K562 (cell line): ENCODE measurements around the gene IL4I1. TPM values are rescaled to one million over a fixed set of nuclear protein-coding genes. Genes with fewer than 3 reads are reported as not detected.

Experiments
- ATAC-seq: fragments of 200-7000 bp; cut with Tn5 transposase; 3 replicates; pipeline ENCODE4 v1.9.1; 2020; ENCODE audit warnings: moderate library complexity
- BruUV-seq: library from RNA; stranded (reverse); fragments of 400-500 nt; replicated peaks from 2 replicates; lab custom pipeline; 2021; lab: Mats Ljungman, UMichigan
- CTCF ChIA-PET: fragments of 300-600 bp; formaldehyde crosslinking; extraction: SDS; loops from one replicate; lab custom pipeline; 2021; ENCODE audit warnings: low intra/inter-chr PET ratio; lab: Yijun Ruan, JAX
- POLR2A ChIA-PET: fragments of 300-600, 350-650 bp; sonication (Branson Sonifier 250); formaldehyde crosslinking; extraction: SDS; loops from one replicate; lab custom pipeline; 2021; ENCODE audit warnings: antibody characterized with exemption, inconsistent platforms; lab: Yijun Ruan, JAX
- DNase-seq, 4 experiments: peaks; one replicate each; pipeline versions ENCODE4 v3.0.0 to v3.0.0-alpha.2; 2011 to 2018; ENCODE audit warnings: low spot score in 3 of 4, mixed read lengths in 3 of 4; ENCODE audit errors: extremely low read depth in 1 of 4
- FAIRE-seq: peaks from 2 replicates; lab custom pipeline; 2011; peaks lifted over from hg19 to GRCh38; lab: Jason Lieb, UNC
- H2AFZ ChIP-seq: 2 replicates; pipeline ENCODE4 v1.6.0; 2011; ENCODE audit warnings: low read depth, low read length, control low read depth, inconsistent platforms
- H3K27ac ChIP-seq: fragments of 200-600 bp; 3 replicates; pipeline ENCODE4 v1.8.0; 2011; ENCODE audit warnings: low read depth, mild to moderate bottlenecking, control low read depth, inconsistent platforms, low read length, moderate library complexity, mixed read lengths; ENCODE audit errors: extremely low read depth
- H3K27me3 ChIP-seq, 2 experiments: fragments of 300-600 bp in 1 of 2; 2 replicates in 1 of 2; 3 replicates in 1 of 2; pipeline versions ENCODE4 v1.6.0 to v1.8.0; 2011; ENCODE audit warnings: inconsistent platforms in 2 of 2, low read length in 2 of 2, mild to moderate bottlenecking in 1 of 2, mixed read lengths in 1 of 2, moderate library complexity in 1 of 2; ENCODE audit not compliant: control insufficient read depth in 2 of 2, insufficient read depth in 2 of 2
- H3K36me3 ChIP-seq: fragments of 300-600 bp; 3 replicates; pipeline ENCODE4 v1.8.0; 2011; ENCODE audit warnings: mild to moderate bottlenecking, low read length, inconsistent platforms; ENCODE audit not compliant: control insufficient read depth, insufficient read depth
- H3K4me1 ChIP-seq, 2 experiments: fragments of 200-600 bp in 1 of 2; replicated peaks in 1 of 2; 2 replicates in 1 of 2; 3 replicates in 1 of 2; pipeline versions ENCODE4 v1.5.1 to v1.8.0; 2011; ENCODE audit warnings: inconsistent platforms in 2 of 2, low read length in 2 of 2, mild to moderate bottlenecking in 1 of 2, mixed read lengths in 1 of 2, moderate library complexity in 1 of 2; ENCODE audit not compliant: control insufficient read depth in 2 of 2, insufficient read depth in 2 of 2
- H3K4me2 ChIP-seq: 2 replicates; pipeline ENCODE4 v1.6.1; 2011; ENCODE audit warnings: low read length, control low read depth, inconsistent platforms, mixed read lengths; ENCODE audit not compliant: insufficient read depth
- H3K4me3 ChIP-seq: fragments of 200-600 bp; sonication (generic), shearing (Covaris generic); 2 replicates; pipeline ENCODE4 v1.5.1; 2016; ENCODE audit warnings: control low read depth, inconsistent platforms
- H3K79me2 ChIP-seq: fragments of 200-600 bp; 3 replicates; pipeline ENCODE4 v1.8.0; 2011; ENCODE audit warnings: low read length, inconsistent platforms; ENCODE audit not compliant: control insufficient read depth, insufficient read depth
- H3K9ac ChIP-seq, 2 experiments: 2 replicates each; pipeline versions ENCODE4 v1.6.0 to v1.6.1; 2011; ENCODE audit warnings: low read depth in 2 of 2, low read length in 2 of 2, control low read depth in 1 of 2, inconsistent platforms in 1 of 2, mild to moderate bottlenecking in 1 of 2, mixed read lengths in 1 of 2; ENCODE audit not compliant: insufficient read depth in 1 of 2
- H3K9me1 ChIP-seq: one replicate; pipeline ENCODE4 v1.6.0; 2011; ENCODE audit warnings: inconsistent platforms, mild to moderate bottlenecking, low read length, moderate library complexity; ENCODE audit not compliant: control insufficient read depth, insufficient read depth
- H3K9me3 ChIP-seq: replicated peaks from 2 replicates; pipeline ENCODE4 v1.5.1; 2011; ENCODE audit warnings: low read depth, low read length, inconsistent platforms; ENCODE audit not compliant: control insufficient read depth, insufficient read depth
- H4K20me1 ChIP-seq: replicated peaks from 2 replicates; pipeline ENCODE4 v1.6.1; 2011; ENCODE audit warnings: low read length, inconsistent platforms, mixed read lengths; ENCODE audit not compliant: control insufficient read depth, insufficient read depth
- ELF1 ChIP-seq: fragments of 200-800 bp; sonication (Bioruptor generic); IDR thresholded peaks from 2 replicates; pipeline ENCODE4 v1.6.1; 2016; ENCODE audit warnings: missing genetic modification characterization, missing compliant biosample characterization
- ESRRA ChIP-seq: fragments of 450-650 bp; IDR thresholded peaks from 2 replicates; pipeline ENCODE4 v1.6.1; 2014; ENCODE audit warnings: low read depth, mild to moderate bottlenecking, moderate library complexity, borderline replicate concordance
- WGBS: fragments of 100-300 bp; shearing (Covaris generic); methylation state at CpG from one replicate; pipeline ENCODE4 v1.1.6; 2016; ENCODE audit warnings: low coverage, mixed read lengths; ENCODE audit not compliant: insufficient coverage; ENCODE audit errors: missing lambda C conversion rate; 5-methylcytosine and 5-hydroxymethylcytosine counted together
- in situ Hi-C: fragments of 300-500 bp; cut with MboI; formaldehyde crosslinking; loops from 4 replicates; pipeline ENCODE4 v1.15.0; 2018; ENCODE audit warnings: inconsistent platforms, mixed read lengths
- intact Hi-C: fragments of 100-400 bp; cut with micrococcal nuclease; formaldehyde crosslinking; loops from 2 replicates; pipeline ENCODE4 v1.14.2; 2022
- polyA plus RNA-seq, 8 experiments: library from polyadenylated mRNA; depleted of rRNA in 4 of 8; stranded (reverse) in 5 of 8; unstranded in 3 of 8; fragments of >200 nt; fragmentation: Nextera tagmentation in 2 of 8; fragmentation: Illumina TruSeq in 1 of 8; extraction: Ambion mirVana in 2 of 8; extraction: Trizol in 1 of 8; gene quantifications; 2 replicates each; pipeline versions ENCODE4 v1.2.1 to v1.2.3, GENCODE V29; 2011 to 2014; ENCODE audit warnings: inconsistent platforms in 1 of 8, missing spikeins in 1 of 8
- total RNA-seq, 7 experiments: library from RNA; depleted of rRNA in 6 of 7; stranded (reverse); fragments of >200 nt in 6 of 7; fragmentation: Illumina TruSeq in 2 of 7; extraction: Trizol in 2 of 7; gene quantifications; 2 replicates each; pipeline versions ENCODE4 v1.2.1 to v1.2.3, GENCODE V29; 2011 to 2021; ENCODE audit warnings: low replicate concordance in 1 of 7
- TF ChIP-seq, protein P1 (sequence below): fragments of 250-450 bp; sonication (Bioruptor Pico); IDR thresholded peaks from 2 replicates; pipeline ENCODE4 v1.8.0; 2021; ENCODE audit warnings: moderate library complexity, mild to moderate bottlenecking, inconsistent platforms

Gene IL4I1
- total and polyA plus RNA-seq, 9 of the 15 experiments (the other 6 are each of a cell fraction or from before 2014, with no cell fraction given) = 0.06 to 0.95 (median 0.43) TPM; not detected in 2

DNA sequence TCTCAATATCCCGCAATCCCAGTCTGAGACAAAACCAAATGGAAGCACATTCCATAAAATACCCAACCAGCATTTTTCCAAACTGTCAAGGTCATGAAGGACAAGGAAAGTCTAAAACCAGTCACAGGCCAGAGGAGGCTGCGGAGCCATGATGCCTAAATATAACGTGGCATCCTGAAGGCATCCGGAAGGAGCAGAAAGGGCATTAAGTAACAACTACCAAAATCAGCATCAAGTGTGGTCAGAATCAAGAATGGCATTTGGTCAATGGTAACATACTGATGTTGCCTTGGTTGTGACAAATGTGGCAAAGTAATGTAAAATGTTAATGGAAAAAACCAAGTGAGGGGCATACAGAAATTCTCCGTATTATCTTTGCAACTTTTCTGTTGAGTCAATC, 28.8 kb upstream of the IL4I1 start:
- FAIRE-seq (no peak), ATAC-seq (no peak), DNase-seq (peak in 1 of 4 experiments; percentile 1)
- no peak overlapping the region for H3K9ac ChIP-seq
- no peaks in the 10 kb centered on the region for H3K27me3 ChIP-seq
- in situ Hi-C loops = no loop called here
- peaks cover 21% of the 10 kb centered on the region for H4K20me1 ChIP-seq
- peaks cover 9% of the 10 kb centered on the region for H3K9me1 ChIP-seq
- H3K79me2 ChIP-seq = peaks cover 99% of the 10 kb centered on the region
- H2AFZ ChIP-seq = no peak overlapping the region
- POLR2A ChIA-PET = no interaction called here
- no peak overlapping the region for H3K4me2 ChIP-seq
- no TSS peak for BruUV-seq
- peaks cover 75% of the 10 kb centered on the region for H3K36me3 ChIP-seq
- H3K27ac ChIP-seq = peak overlapping the region; percentile 29; the same call in 1 of the 3 replicates
- no peak overlapping the region for H3K4me3 ChIP-seq
- CTCF ChIA-PET = no interaction called here
- TF ChIP-seq, protein P1, sequence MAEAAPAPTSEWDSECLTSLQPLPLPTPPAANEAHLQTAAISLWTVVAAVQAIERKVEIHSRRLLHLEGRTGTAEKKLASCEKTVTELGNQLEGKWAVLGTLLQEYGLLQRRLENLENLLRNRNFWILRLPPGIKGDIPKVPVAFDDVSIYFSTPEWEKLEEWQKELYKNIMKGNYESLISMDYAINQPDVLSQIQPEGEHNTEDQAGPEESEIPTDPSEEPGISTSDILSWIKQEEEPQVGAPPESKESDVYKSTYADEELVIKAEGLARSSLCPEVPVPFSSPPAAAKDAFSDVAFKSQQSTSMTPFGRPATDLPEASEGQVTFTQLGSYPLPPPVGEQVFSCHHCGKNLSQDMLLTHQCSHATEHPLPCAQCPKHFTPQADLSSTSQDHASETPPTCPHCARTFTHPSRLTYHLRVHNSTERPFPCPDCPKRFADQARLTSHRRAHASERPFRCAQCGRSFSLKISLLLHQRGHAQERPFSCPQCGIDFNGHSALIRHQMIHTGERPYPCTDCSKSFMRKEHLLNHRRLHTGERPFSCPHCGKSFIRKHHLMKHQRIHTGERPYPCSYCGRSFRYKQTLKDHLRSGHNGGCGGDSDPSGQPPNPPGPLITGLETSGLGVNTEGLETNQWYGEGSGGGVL (CRISPR knock-in tag) = no peak
- 0 out of 2 replicates have a peak, but pooled peaks have one; percentile 12 for TF ChIP-seq ESRRA
- no peak for TF ChIP-seq ELF1
- WGBS = 98% methylated on average over 5 of the region's 5 CpGs
- peaks cover 31 to 68% of the 10 kb centered on the region in 2 experiments for H3K4me1 ChIP-seq
- no peaks in the 10 kb centered on the region for H3K9me3 ChIP-seq
- intact Hi-C loops = loop anchor here (5.0 kb wide), 1 partner anchor 58 kb away; the partner anchor contains the start of gene PNKP
